NT2/D1 (cell line): ENCODE results near the gene TSPAN16.

ENCODE experiments used
- YY1 ChIP-seq: IDR thresholded peaks from 2 replicates; pipeline ENCODE4 v1.6.1; 2011; ENCODE audit not compliant: insufficient read length, insufficient read depth
- ZNF274 ChIP-seq: IDR thresholded peaks from 2 replicates; pipeline ENCODE4 v1.6.1; 2011; ENCODE audit warnings: mild to moderate bottlenecking, low read depth, low read length

DNA sequence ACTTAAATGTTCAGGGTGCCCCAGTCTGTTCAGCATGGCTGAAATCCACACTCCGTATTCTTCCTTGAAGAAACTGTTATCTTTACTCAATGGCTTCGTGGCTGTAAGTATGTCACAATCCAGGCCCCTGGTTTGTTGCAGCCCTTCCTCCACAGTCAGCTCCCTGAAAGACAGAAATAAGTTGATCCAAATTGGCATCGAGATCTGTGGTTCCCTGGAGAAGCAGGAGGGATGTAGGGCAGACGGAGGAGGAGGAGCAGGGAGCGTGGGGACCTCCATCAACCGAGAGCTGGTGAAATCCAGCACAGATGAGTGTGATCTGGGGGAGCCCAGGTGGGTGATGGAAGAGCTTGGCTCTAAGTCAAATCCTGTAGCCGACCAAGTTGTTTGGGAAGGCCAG lies 304 bp downstream of the TSPAN16 start:
- TF ChIP-seq YY1 (no peak), ZNF274 (no peak)
